Mesendoderm (in vitro differentiated cells): Measurements from ENCODE around the gene SCAP.

ENCODE experiments used
- DNase-seq: peaks from one replicate; pipeline ENCODE4 v3.0.0; 2013
- H2AK5ac ChIP-seq: 2 replicates; pipeline ENCODE4 v1.6.1; 2013; ENCODE audit warnings: low read length, inconsistent platforms
- H2BK120ac ChIP-seq: 2 replicates; pipeline ENCODE4 v1.6.1; 2013; ENCODE audit warnings: low read depth, mild to moderate bottlenecking, low read length, moderate library complexity, mixed read lengths
- H2BK15ac ChIP-seq: replicated peaks from 2 replicates; pipeline ENCODE4 v1.6.1; 2013; ENCODE audit warnings: low read depth, mild to moderate bottlenecking, moderate library complexity
- H2BK5ac ChIP-seq: 2 replicates; pipeline ENCODE4 v1.6.1; 2013; ENCODE audit warnings: low read length, inconsistent platforms
- H3K18ac ChIP-seq: 2 replicates; pipeline ENCODE4 v1.6.1; 2013; ENCODE audit warnings: mild to moderate bottlenecking, low read length, mixed read lengths
- H3K23ac ChIP-seq: one replicate; pipeline ENCODE4 v1.6.1; 2013; ENCODE audit warnings: low read length
- H3K27ac ChIP-seq: 2 replicates; pipeline ENCODE4 v1.5.1; 2013; ENCODE audit warnings: low read depth, mild to moderate bottlenecking, inconsistent platforms, low read length, moderate library complexity
- H3K27me3 ChIP-seq: 2 replicates; pipeline ENCODE4 v1.6.1; 2013; ENCODE audit warnings: low read length, control low read depth, mild to moderate bottlenecking, inconsistent platforms; ENCODE audit not compliant: insufficient read depth, poor library complexity
- H3K36me3 ChIP-seq: 2 replicates; pipeline ENCODE4 v1.6.1; 2013; ENCODE audit warnings: low read length, inconsistent platforms; ENCODE audit not compliant: control insufficient read depth, insufficient read depth
- H3K4ac ChIP-seq: one replicate; pipeline ENCODE4 v1.6.1; 2013; ENCODE audit warnings: low read depth, mild to moderate bottlenecking, low read length, moderate library complexity
- H3K4me1 ChIP-seq: 2 replicates; pipeline ENCODE4 v1.6.1; 2013; ENCODE audit warnings: low read depth, low read length, inconsistent platforms; ENCODE audit not compliant: control insufficient read depth
- H3K4me2 ChIP-seq: 2 replicates; pipeline ENCODE4 v1.6.1; 2013; ENCODE audit warnings: low read length
- H3K4me3 ChIP-seq: 2 replicates; pipeline ENCODE4 v1.5.1; 2013; ENCODE audit warnings: mild to moderate bottlenecking, low read length
- H3K56ac ChIP-seq: one replicate; pipeline ENCODE4 v1.6.1; 2013; ENCODE audit warnings: low read length
- H3K79me1 ChIP-seq: 2 replicates; pipeline ENCODE4 v1.6.1; 2013; ENCODE audit warnings: low read length, inconsistent platforms
- H3K79me2 ChIP-seq: 2 replicates; pipeline ENCODE4 v1.6.1; 2013; ENCODE audit warnings: mild to moderate bottlenecking, low read length; ENCODE audit not compliant: control insufficient read depth, insufficient read depth
- H3K9ac ChIP-seq: 2 replicates; pipeline ENCODE4 v1.6.1; 2013; ENCODE audit warnings: low read length, inconsistent platforms
- H4K5ac ChIP-seq: one replicate; pipeline ENCODE4 v1.6.1; 2013; ENCODE audit warnings: low read length
- H4K8ac ChIP-seq: one replicate; pipeline ENCODE4 v1.6.1; 2013; ENCODE audit warnings: low read depth, mild to moderate bottlenecking, control low read depth, low read length, moderate library complexity
- WGBS: extraction: QIAGEN DNeasy Blood & Tissue Kit; methylation state at CpG from one replicate; pipeline ENCODE4 v1.1.7; 2013; ENCODE audit warnings: low lambda C conversion rate, missing lambda C conversion rate; ENCODE audit not compliant: insufficient coverage; ENCODE audit errors: extremely low coverage; 5-methylcytosine and 5-hydroxymethylcytosine counted together

Gene SCAP

DNA sequence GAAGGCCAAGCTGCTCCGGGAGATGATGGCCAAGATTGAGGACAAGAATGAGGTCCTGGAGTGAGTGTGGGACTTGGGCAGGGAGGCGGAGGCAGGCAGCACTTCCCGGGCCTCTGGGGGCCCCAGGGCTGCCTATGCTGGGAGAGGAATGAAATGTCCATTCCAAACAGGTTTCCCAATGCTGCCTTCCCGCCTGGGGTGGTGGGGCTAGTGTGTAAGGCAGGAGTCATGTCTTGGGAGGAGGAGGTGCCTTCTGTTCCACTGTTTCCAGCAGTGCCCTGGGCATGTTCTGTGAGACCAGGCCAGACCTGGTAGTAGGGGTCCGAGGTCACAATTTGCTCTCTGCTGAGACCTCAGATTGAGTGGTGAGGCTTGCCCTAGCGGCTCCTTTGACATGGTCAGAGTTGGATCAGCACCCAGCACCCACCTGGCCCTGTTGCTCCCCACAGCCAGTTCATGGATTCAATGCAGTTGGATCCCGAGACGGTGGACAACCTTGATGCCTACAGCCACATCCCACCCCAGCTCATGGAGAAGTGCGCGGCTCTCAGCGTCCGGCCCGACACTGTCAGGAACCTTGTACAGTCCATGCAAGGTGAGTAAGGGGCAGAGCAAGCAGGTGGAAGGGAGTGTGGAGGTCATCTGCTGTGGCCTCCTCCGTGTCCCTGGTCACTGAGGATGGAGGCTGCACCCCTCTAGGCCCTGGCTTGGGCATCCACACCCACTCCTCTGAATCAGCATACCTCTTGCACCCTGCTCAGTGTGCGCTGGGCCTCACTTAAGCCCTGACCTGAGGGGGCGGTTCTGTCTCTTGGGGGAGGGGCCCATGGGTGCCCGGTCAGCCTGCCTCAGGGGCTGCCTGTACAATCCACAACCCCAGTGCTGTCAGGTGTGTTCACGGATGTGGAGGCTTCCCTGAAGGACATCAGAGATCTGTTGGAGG lies 67.6 kb downstream of the SCAP start:
- no peaks in the 10 kb centered on the region for H3K4me1 ChIP-seq
- H3K36me3 ChIP-seq: peaks cover 15% of the 10 kb centered on the region
- no peaks in the 10 kb centered on the region for H3K79me1 ChIP-seq
- H4K8ac ChIP-seq: no peak overlapping the region
- H3K23ac ChIP-seq: no peak overlapping the region
- H2BK15ac ChIP-seq: no peak overlapping the region
- no peak overlapping the region for H2AK5ac ChIP-seq
- no peak overlapping the region for H4K5ac ChIP-seq
- H3K27ac ChIP-seq: no peak overlapping the region
- no peak overlapping the region for H3K4me3 ChIP-seq
- no peaks in the 10 kb centered on the region for H3K79me2 ChIP-seq
- no peak overlapping the region for H2BK5ac ChIP-seq
- no peak overlapping the region for H2BK120ac ChIP-seq
- DNase-seq: no peak
- no peak overlapping the region for H3K9ac ChIP-seq
- H3K4ac ChIP-seq: no peak overlapping the region
- WGBS: no CpG with 5 or more reads among the region's 18 CpGs
- H3K27me3 ChIP-seq: no peaks in the 10 kb centered on the region
- no peak overlapping the region for H3K56ac ChIP-seq
- H3K18ac ChIP-seq: no peak overlapping the region
- H3K4me2 ChIP-seq: no peak overlapping the region

DNA sequence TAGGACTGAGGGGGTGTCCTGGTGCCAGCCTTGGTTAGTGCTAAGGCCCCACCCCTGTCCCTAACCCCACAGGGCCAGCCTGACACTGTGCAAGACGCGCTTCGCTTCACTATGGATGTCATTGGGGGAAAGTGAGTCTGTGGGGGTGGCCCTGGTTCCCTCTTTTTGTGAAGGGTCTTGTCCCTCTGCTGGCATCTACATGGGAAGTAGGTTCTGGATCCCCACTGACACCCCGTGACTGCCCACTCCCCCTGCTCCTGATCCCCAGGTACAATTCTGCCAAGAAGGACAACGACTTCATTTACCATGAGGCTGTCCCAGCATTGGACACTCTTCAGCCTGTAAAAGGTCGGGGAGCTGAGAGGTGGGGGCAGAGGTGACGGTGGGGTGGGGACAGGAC lies 68.5 kb downstream of the SCAP start:
- no peak for DNase-seq
- no peak overlapping the region for H3K4me2 ChIP-seq
- H3K23ac ChIP-seq: no peak overlapping the region
- no peak overlapping the region for H3K56ac ChIP-seq
- no peak overlapping the region for H3K4ac ChIP-seq
- no peaks in the 10 kb centered on the region for H3K79me1 ChIP-seq
- no peak overlapping the region for H3K18ac ChIP-seq
- WGBS: no CpG with 5 or more reads among the region's 7 CpGs
- H3K4me3 ChIP-seq: no peak overlapping the region
- H2BK5ac ChIP-seq: no peak overlapping the region
- no peak overlapping the region for H2AK5ac ChIP-seq
- peaks cover 15% of the 10 kb centered on the region for H3K36me3 ChIP-seq
- no peak overlapping the region for H3K27ac ChIP-seq
- no peak overlapping the region for H4K5ac ChIP-seq
- H2BK120ac ChIP-seq: no peak overlapping the region
- no peaks in the 10 kb centered on the region for H3K27me3 ChIP-seq
- no peak overlapping the region for H4K8ac ChIP-seq
- H2BK15ac ChIP-seq: no peak overlapping the region
- no peaks in the 10 kb centered on the region for H3K79me2 ChIP-seq
- H3K9ac ChIP-seq: no peak overlapping the region
- no peaks in the 10 kb centered on the region for H3K4me1 ChIP-seq

DNA sequence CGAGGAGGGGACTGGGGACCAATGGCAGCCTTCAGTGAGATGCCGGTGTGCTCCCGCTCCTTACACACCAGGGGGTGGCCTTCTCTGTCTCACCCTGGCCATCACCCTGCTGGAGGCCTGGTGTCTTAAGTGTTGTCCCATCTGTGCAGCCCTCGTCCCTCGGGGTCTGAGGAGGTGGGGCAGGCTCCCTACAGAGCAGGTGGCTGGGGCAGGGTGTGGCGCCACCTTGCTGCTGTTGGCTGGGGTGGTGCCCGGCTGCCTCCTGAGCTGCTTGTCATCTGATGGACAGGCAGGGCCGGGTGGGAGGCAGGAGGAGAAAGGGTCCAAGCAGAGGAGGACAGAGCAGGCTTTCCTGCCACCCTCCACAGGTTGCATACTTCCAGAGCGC lies 69.0 kb downstream of the SCAP start:
- H2BK5ac ChIP-seq: no peak overlapping the region
- no peak for DNase-seq
- no peak overlapping the region for H3K9ac ChIP-seq
- no peak overlapping the region for H3K56ac ChIP-seq
- no peak overlapping the region for H2BK15ac ChIP-seq
- no peak overlapping the region for H4K5ac ChIP-seq
- no peak overlapping the region for H2AK5ac ChIP-seq
- H3K4ac ChIP-seq: no peak overlapping the region
- H3K4me2 ChIP-seq: no peak overlapping the region
- no peaks in the 10 kb centered on the region for H3K79me1 ChIP-seq
- H3K27me3 ChIP-seq: no peaks in the 10 kb centered on the region
- H3K4me3 ChIP-seq: no peak overlapping the region
- H3K79me2 ChIP-seq: no peaks in the 10 kb centered on the region
- no peak overlapping the region for H3K23ac ChIP-seq
- H3K36me3 ChIP-seq: peaks cover 15% of the 10 kb centered on the region
- no peak overlapping the region for H3K18ac ChIP-seq
- no peak overlapping the region for H2BK120ac ChIP-seq
- H3K27ac ChIP-seq: no peak overlapping the region
- WGBS: no CpG with 5 or more reads among the region's 9 CpGs
- no peak overlapping the region for H4K8ac ChIP-seq
- H3K4me1 ChIP-seq: no peaks in the 10 kb centered on the region

DNA sequence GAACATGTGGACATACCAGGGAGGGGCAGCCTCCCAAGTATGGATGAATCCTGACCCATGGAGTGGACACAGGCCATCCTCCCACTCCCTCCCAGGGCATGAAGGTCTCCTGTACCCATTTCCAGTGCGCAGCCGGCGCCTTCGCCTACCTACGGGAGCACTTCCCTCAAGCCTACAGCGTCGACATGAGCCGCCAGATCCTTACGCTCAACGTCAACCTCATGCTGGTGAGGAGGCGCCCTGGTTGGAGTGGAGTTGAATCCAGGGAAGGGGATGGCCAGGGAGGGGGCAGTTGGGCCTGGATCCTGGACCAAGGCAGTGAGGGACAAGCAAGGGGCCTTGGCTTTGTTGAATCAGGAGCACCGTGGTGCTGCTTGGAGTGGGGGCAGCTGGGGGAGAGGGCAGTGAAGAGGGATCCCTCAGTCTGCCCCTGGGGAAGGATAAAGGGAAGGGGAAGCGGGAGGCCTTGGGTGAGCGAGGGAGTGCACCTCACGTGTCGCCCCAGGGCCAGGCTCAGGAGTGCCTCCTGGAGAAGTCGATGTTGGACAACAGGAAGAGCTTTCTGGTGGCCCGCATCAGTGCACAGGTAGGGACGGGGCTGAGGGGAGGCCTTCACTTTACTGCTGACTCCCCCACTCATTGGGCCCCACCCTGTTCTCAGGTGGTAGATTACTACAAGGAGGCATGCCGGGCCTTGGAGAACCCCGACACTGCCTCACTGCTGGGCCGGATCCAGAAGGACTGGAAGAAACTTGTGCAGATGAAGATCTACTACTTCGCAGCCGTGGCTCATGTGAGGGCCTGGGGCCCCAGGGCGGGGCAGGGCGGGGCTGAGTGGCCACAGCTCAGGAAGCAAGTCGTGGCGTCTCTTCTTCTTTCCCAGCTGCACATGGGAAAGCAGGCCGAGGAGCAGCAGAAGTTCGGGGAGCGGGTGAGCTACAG lies 69.7 kb downstream of the SCAP start:
- Histone ChIP-seq H3K4me2 (no peak overlapping the region), H3K9ac (no peak overlapping the region), H4K8ac (no peak overlapping the region), H3K4me3 (no peak overlapping the region), H3K79me2 (no peaks in the 10 kb centered on the region), H3K36me3 (peaks cover 11% of the 10 kb centered on the region), H3K56ac (no peak overlapping the region), H3K4me1 (no peaks in the 10 kb centered on the region), H3K4ac (no peak overlapping the region), H2BK120ac (no peak overlapping the region), H3K23ac (no peak overlapping the region), H3K27ac (no peak overlapping the region), H3K27me3 (no peaks in the 10 kb centered on the region), H2AK5ac (no peak overlapping the region), H3K79me1 (peaks cover 2% of the 10 kb centered on the region), H4K5ac (no peak overlapping the region), H2BK15ac (no peak overlapping the region), H3K18ac (no peak overlapping the region), H2BK5ac (no peak overlapping the region)
- no peak for DNase-seq
- no CpG with 5 or more reads among the region's 31 CpGs for WGBS

DNA sequence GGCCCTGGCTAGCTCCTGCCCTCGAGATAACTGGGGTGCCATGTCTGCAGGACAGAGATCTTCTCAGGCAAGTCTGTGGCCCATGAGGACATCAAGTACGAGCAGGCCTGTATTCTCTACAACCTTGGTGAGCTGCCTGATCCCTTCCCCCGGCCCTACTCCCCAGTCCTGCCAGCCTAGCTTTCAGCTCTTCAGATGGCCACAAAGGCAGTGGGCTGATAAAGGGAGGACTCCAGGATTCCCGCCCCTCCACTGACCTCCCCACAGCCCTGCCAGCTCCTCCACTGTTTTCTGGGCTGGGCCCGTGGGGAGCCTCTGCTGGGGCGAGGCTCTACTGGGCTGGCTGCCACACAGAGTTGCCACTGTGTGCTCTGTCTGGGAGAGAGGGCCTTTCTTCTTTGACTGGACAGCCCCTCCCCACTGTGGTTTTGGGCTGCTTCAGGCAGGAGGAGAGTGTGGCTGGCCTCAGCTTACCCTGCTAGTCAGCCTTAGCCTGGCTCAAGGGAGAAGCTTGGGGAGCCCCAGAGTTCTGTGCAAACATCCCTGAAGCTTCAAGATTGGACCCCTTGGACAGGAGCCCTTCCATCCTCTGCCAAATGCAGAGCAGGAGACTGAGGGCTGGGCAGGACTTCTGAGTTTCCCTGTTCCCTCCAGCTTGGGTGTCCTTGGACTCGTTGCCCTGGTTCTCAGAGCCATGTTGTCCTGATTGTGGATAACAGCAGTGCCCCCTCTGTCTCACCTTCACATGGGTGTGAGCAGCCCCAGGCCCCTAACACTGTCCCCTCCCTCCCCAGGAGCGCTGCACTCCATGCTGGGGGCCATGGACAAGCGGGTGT lies 70.6 kb downstream of the SCAP start:
- Histone ChIP-seq H2BK15ac (no peak overlapping the region), H3K36me3 (peaks cover 11% of the 10 kb centered on the region), H3K18ac (no peak overlapping the region), H3K4ac (no peak overlapping the region), H3K27ac (no peak overlapping the region), H3K56ac (no peak overlapping the region), H4K5ac (no peak overlapping the region), H3K23ac (no peak overlapping the region), H3K9ac (no peak overlapping the region), H2BK120ac (no peak overlapping the region), H3K27me3 (no peaks in the 10 kb centered on the region), H2BK5ac (no peak overlapping the region), H3K79me2 (no peaks in the 10 kb centered on the region), H3K4me1 (no peaks in the 10 kb centered on the region), H3K4me2 (no peak overlapping the region), H3K79me1 (peaks cover 2% of the 10 kb centered on the region), H3K4me3 (no peak overlapping the region), H2AK5ac (no peak overlapping the region), H4K8ac (no peak overlapping the region)
- no CpG with 5 or more reads among the region's 9 CpGs for WGBS
- DNase-seq: no peak
